ENCODE results near the gene FGB. TPM values are rescaled to one million over a fixed set of nuclear protein-coding genes. Genes with fewer than 3 reads are reported as not detected.

The FGB gene
- total and polyA plus RNA-seq, 2 donors (not counting 1 experiment from before 2014, with no cell fraction given): not detected

GRCh38 chr4:154604696-154605200 lies 41.9 kb downstream of the FGB start:
- no CpG with 5 or more reads among the region's 4 CpGs for WGBS (ENCODE audit: insufficient coverage)
- peaks cover 48% of the 10 kb centered on the region for H3K27me3 Mint-ChIP-seq
- no peak for TF ChIP-seq EZH2 (IDR thresholded peaks at IDR 0.05; ENCODE audit: borderline replicate concordance, insufficient read depth, low read depth, low read length, poor library complexity, severe bottlenecking)
- no peak for TF ChIP-seq CTCF (IDR thresholded peaks at IDR 0.05)
- H3K4me1 Mint-ChIP-seq: no peaks in the 10 kb centered on the region
- no peaks in the 10 kb centered on the region for H3K4me1 ChIP-seq (ENCODE audit: control insufficient read depth in 2 of 2, insufficient read depth in 2 of 2, low read length in 2 of 2)
- no peaks in the 10 kb centered on the region for H3K79me2 ChIP-seq (ENCODE audit: control insufficient read depth, insufficient read depth, low read length)
- no peak overlapping the region for H2AFZ ChIP-seq (ENCODE audit: insufficient read depth, low read depth, low read length, poor library complexity, severe bottlenecking)
- no peaks in the 10 kb centered on the region for H3K9me3 ChIP-seq (ENCODE audit: control extremely low read depth in 1 of 3, control insufficient read depth in 2 of 3, insufficient read depth in 1 of 3, low read length in 2 of 3)
- no peak overlapping the region for H3K4me3 Mint-ChIP-seq
- ChIA-PET POLR2A (no interaction called here), CTCF (no interaction called here)
- H3K9me3 Mint-ChIP-seq (ENCODE audit: insufficient read depth): no peaks in the 10 kb centered on the region
- no peaks in the 10 kb centered on the region for H3K36me3 ChIP-seq (replicated peaks in 1 of 2; ENCODE audit: control extremely low read depth in 1 of 2, control insufficient read depth in 1 of 2, extremely low read depth in 1 of 2, insufficient read depth in 2 of 2, low read length in 1 of 2)
- H4K20me1 ChIP-seq (ENCODE audit: control insufficient read depth, insufficient read depth, low read length, poor library complexity, severe bottlenecking): no peaks in the 10 kb centered on the region
- DNase-seq (no peak), ATAC-seq (ENCODE audit: low read depth) (no peak)
- no peak overlapping the region for H3K9ac ChIP-seq (ENCODE audit: low read length)
- no peak overlapping the region for H3K4me2 ChIP-seq (replicated peaks; ENCODE audit: low read depth, low read length, poor library complexity, severe bottlenecking)
- H3K4me3 ChIP-seq (ENCODE audit: control extremely low read depth in 1 of 5, extremely low read depth in 1 of 5, insufficient read depth in 1 of 5, low read depth in 2 of 5, low read length in 4 of 5): no peak overlapping the region
- intact Hi-C loops (cut with micrococcal nuclease): no loop called here
- no peak overlapping the region for H3K27ac ChIP-seq (ENCODE audit: low read length in 2 of 2)
- H3K27ac Mint-ChIP-seq: no peak overlapping the region
- H3K27me3 ChIP-seq (replicated peaks in 1 of 4; ENCODE audit: control extremely low read depth in 1 of 4, control insufficient read depth in 3 of 4, insufficient read depth in 4 of 4, low read length in 3 of 4): peaks cover 0 to 11% (median 7%) of the 10 kb centered on the region in 4 experiments

GRCh38 chr4:154606728-154607723 lies 44.2 kb downstream of the FGB start:
- H3K27ac ChIP-seq (ENCODE audit: low read length in 2 of 2): no peak overlapping the region
- CTCF ChIA-PET: interaction anchor here (1.1 kb wide), 1 partner anchor 15 kb away, joined by 5 read pairs; no protein-coding TSS in a partner anchor

More at GRCh38 chr4:154606728-154607723, 44.2 kb downstream of the FGB start:
- Mint-ChIP-seq H3K27ac (no peak overlapping the region), H3K4me3 (no peak overlapping the region), H3K27me3 (peaks cover 39% of the 10 kb centered on the region), H3K9me3 (ENCODE audit: insufficient read depth) (no peaks in the 10 kb centered on the region), H3K4me1 (no peaks in the 10 kb centered on the region)
- no peak overlapping the region for H3K4me3 ChIP-seq (ENCODE audit: control extremely low read depth in 1 of 5, extremely low read depth in 1 of 5, insufficient read depth in 1 of 5, low read depth in 2 of 5, low read length in 4 of 5)
- H3K4me2 ChIP-seq (replicated peaks; ENCODE audit: low read depth, low read length, poor library complexity, severe bottlenecking): no peak overlapping the region
- no peaks in the 10 kb centered on the region for H3K9me3 ChIP-seq (ENCODE audit: control extremely low read depth in 1 of 3, control insufficient read depth in 2 of 3, insufficient read depth in 1 of 3, low read length in 2 of 3)
- DNase-seq (no peak), ATAC-seq (ENCODE audit: low read depth) (no peak)
- no peaks in the 10 kb centered on the region for H4K20me1 ChIP-seq (ENCODE audit: control insufficient read depth, insufficient read depth, low read length, poor library complexity, severe bottlenecking)
- intact Hi-C loops (cut with micrococcal nuclease): no loop called here
- no peaks in the 10 kb centered on the region for H3K4me1 ChIP-seq (ENCODE audit: control insufficient read depth in 2 of 2, insufficient read depth in 2 of 2, low read length in 2 of 2)
- 80% methylated on average over 1 of the region's 6 CpGs for WGBS (ENCODE audit: insufficient coverage)
- H3K9ac ChIP-seq (ENCODE audit: low read length): no peak overlapping the region
- peaks cover 0 to 11% (median 6%) of the 10 kb centered on the region in 4 experiments for H3K27me3 ChIP-seq (replicated peaks in 1 of 4; ENCODE audit: control extremely low read depth in 1 of 4, control insufficient read depth in 3 of 4, insufficient read depth in 4 of 4, low read length in 3 of 4)
- no peak overlapping the region for H2AFZ ChIP-seq (ENCODE audit: insufficient read depth, low read depth, low read length, poor library complexity, severe bottlenecking)
- POLR2A ChIA-PET: no interaction called here
- no peak for TF ChIP-seq CTCF (IDR thresholded peaks at IDR 0.05)
- no peak for TF ChIP-seq EZH2 (IDR thresholded peaks at IDR 0.05; ENCODE audit: borderline replicate concordance, insufficient read depth, low read depth, low read length, poor library complexity, severe bottlenecking)
- no peaks in the 10 kb centered on the region for H3K36me3 ChIP-seq (replicated peaks in 1 of 2; ENCODE audit: control extremely low read depth in 1 of 2, control insufficient read depth in 1 of 2, extremely low read depth in 1 of 2, insufficient read depth in 2 of 2, low read length in 1 of 2)
- H3K79me2 ChIP-seq (ENCODE audit: control insufficient read depth, insufficient read depth, low read length): no peaks in the 10 kb centered on the region
